ENCODE results near the gene MAPKAPK2. TPM values are rescaled to one million over a fixed set of nuclear protein-coding genes. Genes with fewer than 3 reads are reported as not detected.
A peak's percentile ranks its signal among the peaks of the same experiment; 100 is the strongest.

Gene MAPKAPK2
- total and polyA plus RNA-seq, 2 donors (not counting 1 experiment from before 2014, with no cell fraction given) = 60.3 to 85.8 TPM

- Histone ChIP-seq H3K27ac (ENCODE audit: low read length in 2 of 2) (no peak overlapping the region), H3K4me3 (ENCODE audit: control extremely low read depth in 1 of 5, extremely low read depth in 1 of 5, insufficient read depth in 1 of 5, low read depth in 2 of 5, low read length in 4 of 5) (no peak overlapping the region), H3K9ac (ENCODE audit: low read length) (no peak overlapping the region), H2AFZ (ENCODE audit: insufficient read depth, low read depth, low read length, poor library complexity, severe bottlenecking) (no peak overlapping the region), H3K36me3 (replicated peaks in 1 of 2; ENCODE audit: control extremely low read depth in 1 of 2, control insufficient read depth in 1 of 2, extremely low read depth in 1 of 2, insufficient read depth in 2 of 2, low read length in 1 of 2) (no peaks in the 10 kb centered on the region), H3K4me1 (ENCODE audit: control insufficient read depth in 2 of 2, insufficient read depth in 2 of 2, low read length in 2 of 2) (peaks cover 63 to 68% of the 10 kb centered on the region in 2 donors), H3K27me3 (replicated peaks in 1 of 4; ENCODE audit: control extremely low read depth in 1 of 4, control insufficient read depth in 3 of 4, insufficient read depth in 4 of 4, low read length in 3 of 4) (peaks cover 0 to 2% (median 0%) of the 10 kb centered on the region in 4 experiments), H3K79me2 (ENCODE audit: control insufficient read depth, insufficient read depth, low read length) (no peaks in the 10 kb centered on the region), H3K9me3 (ENCODE audit: control extremely low read depth in 1 of 3, control insufficient read depth in 2 of 3, insufficient read depth in 1 of 3, low read length in 2 of 3) (no peaks in the 10 kb centered on the region), H3K4me2 (replicated peaks; ENCODE audit: low read depth, low read length, poor library complexity, severe bottlenecking) (no peak overlapping the region), H4K20me1 (ENCODE audit: control insufficient read depth, insufficient read depth, low read length, poor library complexity, severe bottlenecking) (no peaks in the 10 kb centered on the region)
- WGBS (ENCODE audit: insufficient coverage) = 59% methylated on average over 2 of the region's 3 CpGs
- peak; percentile 22 for ATAC-seq (ENCODE audit: low read depth)
- no peaks in the 10 kb centered on the region for H3K9me3 Mint-ChIP-seq (ENCODE audit: insufficient read depth)
- intact Hi-C loops (cut with micrococcal nuclease) = no loop called here
- ChIA-PET POLR2A (interaction anchor here (0.7 kb wide), 1 partner anchor 25 kb away, joined by 3 read pairs; no protein-coding TSS in a partner anchor), CTCF (interaction anchor here (0.9 to 10.9 kb wide), 9 partner anchors 9 to 38 kb away, joined by 3 to 81 read pairs (median 3); no protein-coding TSS in a partner anchor)
- H3K4me3 Mint-ChIP-seq = peak overlapping the region; percentile 29
- H3K4me1 Mint-ChIP-seq = peaks cover 62% of the 10 kb centered on the region
- no peak overlapping the region for H3K27ac Mint-ChIP-seq
- no peaks in the 10 kb centered on the region for H3K27me3 Mint-ChIP-seq
- peak; percentile 46 for DNase-seq
- no peak for TF ChIP-seq EZH2 (IDR thresholded peaks at IDR 0.05; ENCODE audit: borderline replicate concordance, insufficient read depth, low read depth, low read length, poor library complexity, severe bottlenecking)
- TF ChIP-seq CTCF (IDR thresholded peaks at IDR 0.05) = no peak
These were observed 89.4 kb downstream of the MAPKAPK2 start for GRCh38 chr1:206774093-206774492.

GRCh38 chr1:206776229-206776628, 91.5 kb downstream of the MAPKAPK2 start:
- no peak overlapping the region for H3K27ac ChIP-seq (ENCODE audit: low read length in 2 of 2)
- no peak overlapping the region for H2AFZ ChIP-seq (ENCODE audit: insufficient read depth, low read depth, low read length, poor library complexity, severe bottlenecking)
- no peak for TF ChIP-seq CTCF (IDR thresholded peaks at IDR 0.05)
- no peak for TF ChIP-seq EZH2 (IDR thresholded peaks at IDR 0.05; ENCODE audit: borderline replicate concordance, insufficient read depth, low read depth, low read length, poor library complexity, severe bottlenecking)
- no peaks in the 10 kb centered on the region for H3K9me3 Mint-ChIP-seq (ENCODE audit: insufficient read depth)
- no peaks in the 10 kb centered on the region for H3K79me2 ChIP-seq (ENCODE audit: control insufficient read depth, insufficient read depth, low read length)
- no peaks in the 10 kb centered on the region for H3K9me3 ChIP-seq (ENCODE audit: control extremely low read depth in 1 of 3, control insufficient read depth in 2 of 3, insufficient read depth in 1 of 3, low read length in 2 of 3)
- H3K4me2 ChIP-seq (replicated peaks; ENCODE audit: low read depth, low read length, poor library complexity, severe bottlenecking) = no peak overlapping the region
- no peaks in the 10 kb centered on the region for H3K27me3 Mint-ChIP-seq
- no peak overlapping the region for H3K9ac ChIP-seq (ENCODE audit: low read length)
- DNase-seq = no peak
- intact Hi-C loops (cut with micrococcal nuclease) = no loop called here
- H3K4me1 Mint-ChIP-seq = peaks cover 42% of the 10 kb centered on the region
- no peaks in the 10 kb centered on the region for H4K20me1 ChIP-seq (ENCODE audit: control insufficient read depth, insufficient read depth, low read length, poor library complexity, severe bottlenecking)
- no peak overlapping the region for H3K27ac Mint-ChIP-seq
- peaks cover 0 to 2% (median 0%) of the 10 kb centered on the region in 4 experiments for H3K27me3 ChIP-seq (replicated peaks in 1 of 4; ENCODE audit: control extremely low read depth in 1 of 4, control insufficient read depth in 3 of 4, insufficient read depth in 4 of 4, low read length in 3 of 4)
- ATAC-seq (ENCODE audit: low read depth) = no peak
- POLR2A ChIA-PET = interaction anchor here (0.6 kb wide), 1 partner anchor 130 kb away, joined by 5 read pairs; no protein-coding TSS in a partner anchor
- no peak overlapping the region for H3K4me3 Mint-ChIP-seq
- no CpG with 5 or more reads among the region's 4 CpGs for WGBS (ENCODE audit: insufficient coverage)
- H3K36me3 ChIP-seq (replicated peaks in 1 of 2; ENCODE audit: control extremely low read depth in 1 of 2, control insufficient read depth in 1 of 2, extremely low read depth in 1 of 2, insufficient read depth in 2 of 2, low read length in 1 of 2) = no peaks in the 10 kb centered on the region
- H3K4me1 ChIP-seq (ENCODE audit: control insufficient read depth in 2 of 2, insufficient read depth in 2 of 2, low read length in 2 of 2) = peaks cover 62 to 67% of the 10 kb centered on the region in 2 donors
- CTCF ChIA-PET = interaction anchor here (1.0 to 2.1 kb wide), 3 partner anchors 9 to 42 kb away, joined by 3 to 7 read pairs (median 7); no protein-coding TSS in a partner anchor
- H3K4me3 ChIP-seq (ENCODE audit: control extremely low read depth in 1 of 5, extremely low read depth in 1 of 5, insufficient read depth in 1 of 5, low read depth in 2 of 5, low read length in 4 of 5) = no peak overlapping the region
